GM19035 (cell line): Measurements from ENCODE around the gene MRPS23.

ENCODE experiments used
- ATAC-seq: cut with Tn5 transposase; IDR thresholded peaks from one replicate; pipeline ENCODE4 v1.9.1; 2021; ENCODE audit not compliant: unreplicated experiment

Gene MRPS23

DNA sequence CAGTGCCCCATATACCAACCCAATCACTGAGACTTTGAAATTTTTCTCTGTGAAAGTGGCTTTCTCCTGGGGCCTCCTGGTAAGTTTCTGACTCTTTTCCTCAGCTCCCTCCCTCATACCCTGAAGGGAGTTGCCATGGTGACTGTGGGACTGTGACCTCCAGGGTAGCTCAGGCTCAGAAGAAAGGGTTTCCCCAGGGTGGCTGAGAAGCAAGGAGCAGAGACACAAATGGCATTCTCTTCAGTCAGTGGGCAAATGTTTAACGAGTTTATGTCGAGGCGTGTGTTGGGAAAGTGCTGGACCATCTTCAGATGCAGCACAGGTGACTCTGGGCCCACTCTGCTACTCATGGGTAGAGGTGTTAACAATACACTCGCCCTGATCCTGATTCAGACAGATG, 46.8 kb downstream of the MRPS23 start:
- ATAC-seq: no peak

DNA sequence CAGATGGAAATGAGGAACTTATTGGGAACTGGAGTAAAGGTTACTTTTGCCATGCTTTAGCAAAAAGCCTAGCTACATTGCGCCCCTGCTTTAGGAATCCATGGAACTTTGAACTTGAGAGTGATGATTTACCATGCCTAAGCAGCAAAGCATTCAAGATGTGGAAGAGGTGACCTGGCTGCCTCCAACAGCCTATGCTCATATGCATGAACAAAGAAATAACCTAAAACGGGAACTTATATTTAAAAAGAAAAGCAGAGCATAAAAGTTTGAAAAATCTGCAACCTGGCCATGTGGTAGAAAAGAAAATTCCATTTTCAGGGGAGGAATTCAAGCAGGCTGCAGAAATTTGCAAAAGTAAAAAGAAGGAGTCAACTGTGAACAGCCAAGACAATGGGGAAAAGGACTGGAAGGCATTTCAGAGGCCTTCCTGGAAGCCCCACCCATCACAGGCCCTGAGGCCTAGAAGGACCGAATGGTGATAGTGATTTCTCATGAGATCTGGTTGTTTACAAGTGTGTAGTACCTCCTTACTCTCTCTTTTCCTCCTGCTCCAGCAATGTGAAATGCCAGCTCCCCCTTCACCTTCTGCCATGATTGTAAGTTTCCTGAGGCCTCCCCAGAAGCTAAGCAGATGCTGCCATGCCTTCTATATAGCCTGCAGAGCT, 48.7 kb downstream of the MRPS23 start:
- no peak for ATAC-seq

DNA sequence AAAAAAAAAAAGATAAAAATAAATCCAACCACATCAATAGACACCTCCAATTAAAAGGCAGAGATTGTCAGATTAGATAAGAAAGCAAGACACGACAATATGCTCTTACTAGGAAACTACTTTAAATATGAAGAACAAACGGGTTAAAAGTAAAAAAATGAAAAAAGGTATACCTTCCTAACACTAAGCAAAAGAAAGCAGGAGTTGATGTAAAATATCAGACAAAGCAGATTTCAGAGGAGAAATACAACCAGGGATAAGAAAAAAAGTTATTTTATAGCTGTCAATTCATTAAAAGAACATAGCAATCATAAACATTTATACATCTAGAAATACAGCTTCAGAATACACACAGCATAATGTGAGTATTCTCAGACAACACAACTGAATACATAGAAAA, 55.0 kb downstream of the MRPS23 start:
- no peak for ATAC-seq

DNA sequence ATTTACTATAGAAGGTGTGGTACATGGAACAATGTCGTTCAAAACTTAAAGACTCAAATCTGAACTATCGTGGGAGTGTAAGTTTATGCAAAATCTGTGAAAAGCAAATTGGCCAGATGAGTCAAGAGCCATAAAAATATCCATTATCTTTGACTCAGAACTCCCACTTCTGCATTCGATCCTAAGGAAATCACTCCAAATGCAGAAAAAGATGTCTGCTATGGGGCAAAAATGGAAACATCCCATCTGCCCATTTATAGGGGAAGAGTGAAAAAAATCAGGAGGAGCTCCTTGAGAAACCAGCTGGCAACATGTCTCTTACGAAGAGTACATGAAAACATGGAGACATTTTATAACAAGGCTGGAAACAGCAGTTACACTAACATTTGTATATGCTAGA, 61.1 kb downstream of the MRPS23 start:
- no peak for ATAC-seq

DNA sequence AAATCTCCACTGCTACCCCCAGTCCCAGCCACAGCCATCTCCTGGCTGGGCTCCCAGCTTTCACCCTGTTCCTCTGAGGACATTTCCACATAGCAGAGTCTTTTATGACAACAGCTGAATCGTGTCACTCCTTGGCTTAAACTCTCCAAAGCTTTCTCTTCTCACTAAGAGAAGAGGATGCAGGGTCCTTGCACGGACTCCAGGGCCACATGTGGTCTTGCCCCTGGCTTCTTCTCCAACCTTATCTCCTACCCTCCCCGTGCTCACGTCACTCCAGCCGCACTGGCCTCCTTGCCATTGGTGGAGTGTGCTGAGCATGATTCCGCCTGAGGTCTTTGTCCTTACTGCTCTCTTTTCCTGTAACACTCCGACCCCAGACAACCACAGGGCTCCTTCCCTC, 64.8 kb downstream of the MRPS23 start:
- no peak for ATAC-seq
